SK-N-SH treated with all-trans-retinoic acid at 6 μM for 48 hours (cell line): ENCODE data around the gene CPNE7.
"Not testable (repeated sequence)": the region's sequence is repeated elsewhere in the genome, so short reads cannot be mapped to it uniquely, and the experiment has no call there.

Experiments
- ATAC-seq: fragments of 200-7000 bp; cut with Tn5 transposase; 3 replicates; pipeline ENCODE4 v1.9.1; 2020; ENCODE audit warnings: mild to moderate bottlenecking, moderate library complexity
- ARNTL ChIP-seq: fragments of 450-650 bp; formaldehyde crosslinking; IDR thresholded peaks from 2 replicates; pipeline ENCODE4 v1.5.0; 2020; ENCODE audit warnings: low read depth, mild to moderate bottlenecking, moderate library complexity, borderline replicate concordance
- CREB5 ChIP-seq: fragments of 250-450 bp; sonication (Bioruptor Pico); IDR thresholded peaks from 2 replicates; pipeline ENCODE4 v1.5.1; 2020; ENCODE audit warnings: low read depth, mild to moderate bottlenecking, moderate library complexity
- CSDC2 ChIP-seq: fragments of 250-450 bp; sonication (Bioruptor Pico); IDR thresholded peaks from 2 replicates; pipeline ENCODE4 v1.5.0; 2020; ENCODE audit warnings: mild to moderate bottlenecking, moderate library complexity
- ESRRG ChIP-seq: fragments of 250-450 bp; sonication (Bioruptor Pico); IDR thresholded peaks from 2 replicates; pipeline ENCODE4 v1.6.1; 2021; ENCODE audit warnings: mild to moderate bottlenecking
- ISL1 ChIP-seq: fragments of 250-450 bp; sonication (Bioruptor Pico); IDR thresholded peaks from 2 replicates; pipeline ENCODE4 v2.1.2; 2022; ENCODE audit warnings: mild to moderate bottlenecking, moderate library complexity
- OSR1 ChIP-seq: fragments of 250-450 bp; sonication (Bioruptor Pico); IDR thresholded peaks from 2 replicates; pipeline ENCODE4 v1.8.0; 2022; ENCODE audit warnings: moderate library complexity, mild to moderate bottlenecking, inconsistent platforms
- POU6F1 ChIP-seq: fragments of 250-450 bp; sonication (Bioruptor Pico); IDR thresholded peaks from 2 replicates; pipeline ENCODE4 v1.8.0; 2021; ENCODE audit warnings: low read depth, mild to moderate bottlenecking, moderate library complexity, borderline replicate concordance
- PPARA ChIP-seq: fragments of 250-450 bp; sonication (Bioruptor Pico); IDR thresholded peaks from 2 replicates; pipeline ENCODE4 v1.5.0; 2020; ENCODE audit warnings: mild to moderate bottlenecking, borderline replicate concordance
- SNAI2 ChIP-seq: fragments of 250-450 bp; sonication (Bioruptor Pico); IDR thresholded peaks from 2 replicates; pipeline ENCODE4 v1.5.0; 2020; ENCODE audit warnings: mild to moderate bottlenecking, moderate library complexity
- ZNF565 ChIP-seq: fragments of 450-650 bp; formaldehyde crosslinking; conservative IDR thresholded peaks from 2 replicates; pipeline ENCODE4 v1.5.0; 2020; ENCODE audit warnings: low read depth, mild to moderate bottlenecking, moderate library complexity
- ZNF70 ChIP-seq: fragments of 450-650 bp; formaldehyde crosslinking; IDR thresholded peaks from 2 replicates; pipeline ENCODE4 v1.5.0; 2020; ENCODE audit warnings: mild to moderate bottlenecking, moderate library complexity
- ZNF8 ChIP-seq: fragments of 450-650 bp; formaldehyde crosslinking; IDR thresholded peaks from 2 replicates; pipeline ENCODE4 v1.5.0; 2020; ENCODE audit warnings: mild to moderate bottlenecking, moderate library complexity
- TF ChIP-seq, protein P1 (sequence below): fragments of 250-450 bp; sonication (Bioruptor Pico); IDR thresholded peaks from 2 replicates; pipeline ENCODE4 v1.5.1; 2021; ENCODE audit warnings: mild to moderate bottlenecking, moderate library complexity
- TF ChIP-seq, protein P2 (sequence below): fragments of 250-450 bp; sonication (Bioruptor Pico); IDR thresholded peaks from 2 replicates; pipeline ENCODE4 v1.8.0; 2020; ENCODE audit warnings: mild to moderate bottlenecking, moderate library complexity, borderline replicate concordance
- TF ChIP-seq, protein P3 (sequence below): fragments of 250-450 bp; sonication (Bioruptor Pico); IDR thresholded peaks from 2 replicates; pipeline ENCODE4 v1.5.0; 2020; ENCODE audit warnings: mild to moderate bottlenecking, moderate library complexity

CPNE7 gene

DNA sequence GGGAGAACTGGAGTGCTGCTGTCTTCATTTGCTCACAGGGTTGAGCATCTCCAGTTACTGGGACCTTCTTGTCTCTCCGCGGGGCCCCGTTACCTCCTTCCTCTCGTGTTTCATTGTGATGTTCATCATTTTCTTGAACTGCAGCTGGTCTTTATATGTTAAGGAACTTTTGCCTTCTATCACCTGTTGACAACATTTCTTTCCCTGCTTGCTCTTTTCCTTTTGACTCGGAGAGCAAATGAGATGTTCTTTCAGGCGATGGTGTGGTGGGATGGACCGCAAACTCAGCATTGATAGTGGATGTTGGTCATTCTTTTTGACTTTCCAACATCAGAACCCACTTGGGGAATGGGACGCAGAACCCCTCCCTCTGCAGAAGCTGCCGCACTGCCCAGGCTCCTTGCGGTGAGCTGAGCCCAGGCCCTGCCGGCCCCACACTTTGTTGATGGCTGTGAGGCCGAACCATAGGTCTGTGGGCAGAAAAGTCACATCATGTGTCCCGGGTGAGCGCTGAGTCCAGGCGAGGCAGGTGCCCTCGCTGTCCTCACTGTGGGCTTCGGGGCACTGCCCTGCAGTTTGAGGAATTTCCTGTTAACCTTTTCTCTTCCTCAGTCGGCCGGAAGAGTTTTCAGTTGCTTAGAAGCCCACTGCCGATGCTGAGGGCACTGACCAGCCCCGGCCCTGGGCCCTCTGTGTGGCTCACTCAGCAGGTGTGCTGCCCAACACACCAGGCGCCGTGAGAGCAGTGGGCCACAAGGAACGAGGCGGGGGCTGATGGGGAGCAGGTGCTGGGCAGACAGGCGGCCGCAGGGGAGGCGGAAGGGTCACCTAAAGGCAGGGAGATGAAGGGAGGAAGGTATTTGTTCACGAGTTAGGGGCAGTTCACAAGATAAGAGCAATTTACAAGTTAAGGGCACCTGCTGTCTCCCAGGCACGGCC is 7.6 kb upstream of the CPNE7 start:
- TF ChIP-seq PPARA (CRISPR knock-in tag) (no peak), OSR1 (CRISPR knock-in tag) (no peak), ZNF70 (CRISPR knock-in tag) (no peak), ZNF8 (CRISPR knock-in tag) (no peak), CSDC2 (CRISPR knock-in tag) (no peak)
- TF ChIP-seq, protein P1, sequence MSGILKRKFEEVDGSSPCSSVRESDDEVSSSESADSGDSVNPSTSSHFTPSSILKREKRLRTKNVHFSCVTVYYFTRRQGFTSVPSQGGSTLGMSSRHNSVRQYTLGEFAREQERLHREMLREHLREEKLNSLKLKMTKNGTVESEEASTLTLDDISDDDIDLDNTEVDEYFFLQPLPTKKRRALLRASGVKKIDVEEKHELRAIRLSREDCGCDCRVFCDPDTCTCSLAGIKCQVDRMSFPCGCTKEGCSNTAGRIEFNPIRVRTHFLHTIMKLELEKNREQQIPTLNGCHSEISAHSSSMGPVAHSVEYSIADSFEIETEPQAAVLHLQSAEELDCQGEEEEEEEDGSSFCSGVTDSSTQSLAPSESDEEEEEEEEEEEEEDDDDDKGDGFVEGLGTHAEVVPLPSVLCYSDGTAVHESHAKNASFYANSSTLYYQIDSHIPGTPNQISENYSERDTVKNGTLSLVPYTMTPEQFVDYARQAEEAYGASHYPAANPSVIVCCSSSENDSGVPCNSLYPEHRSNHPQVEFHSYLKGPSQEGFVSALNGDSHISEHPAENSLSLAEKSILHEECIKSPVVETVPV (CRISPR knock-in tag): no peak
- TF ChIP-seq, protein P2, sequence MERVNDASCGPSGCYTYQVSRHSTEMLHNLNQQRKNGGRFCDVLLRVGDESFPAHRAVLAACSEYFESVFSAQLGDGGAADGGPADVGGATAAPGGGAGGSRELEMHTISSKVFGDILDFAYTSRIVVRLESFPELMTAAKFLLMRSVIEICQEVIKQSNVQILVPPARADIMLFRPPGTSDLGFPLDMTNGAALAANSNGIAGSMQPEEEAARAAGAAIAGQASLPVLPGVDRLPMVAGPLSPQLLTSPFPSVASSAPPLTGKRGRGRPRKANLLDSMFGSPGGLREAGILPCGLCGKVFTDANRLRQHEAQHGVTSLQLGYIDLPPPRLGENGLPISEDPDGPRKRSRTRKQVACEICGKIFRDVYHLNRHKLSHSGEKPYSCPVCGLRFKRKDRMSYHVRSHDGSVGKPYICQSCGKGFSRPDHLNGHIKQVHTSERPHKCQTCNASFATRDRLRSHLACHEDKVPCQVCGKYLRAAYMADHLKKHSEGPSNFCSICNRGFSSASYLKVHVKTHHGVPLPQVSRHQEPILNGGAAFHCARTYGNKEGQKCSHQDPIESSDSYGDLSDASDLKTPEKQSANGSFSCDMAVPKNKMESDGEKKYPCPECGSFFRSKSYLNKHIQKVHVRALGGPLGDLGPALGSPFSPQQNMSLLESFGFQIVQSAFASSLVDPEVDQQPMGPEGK: no peak
- no peak for ATAC-seq

DNA sequence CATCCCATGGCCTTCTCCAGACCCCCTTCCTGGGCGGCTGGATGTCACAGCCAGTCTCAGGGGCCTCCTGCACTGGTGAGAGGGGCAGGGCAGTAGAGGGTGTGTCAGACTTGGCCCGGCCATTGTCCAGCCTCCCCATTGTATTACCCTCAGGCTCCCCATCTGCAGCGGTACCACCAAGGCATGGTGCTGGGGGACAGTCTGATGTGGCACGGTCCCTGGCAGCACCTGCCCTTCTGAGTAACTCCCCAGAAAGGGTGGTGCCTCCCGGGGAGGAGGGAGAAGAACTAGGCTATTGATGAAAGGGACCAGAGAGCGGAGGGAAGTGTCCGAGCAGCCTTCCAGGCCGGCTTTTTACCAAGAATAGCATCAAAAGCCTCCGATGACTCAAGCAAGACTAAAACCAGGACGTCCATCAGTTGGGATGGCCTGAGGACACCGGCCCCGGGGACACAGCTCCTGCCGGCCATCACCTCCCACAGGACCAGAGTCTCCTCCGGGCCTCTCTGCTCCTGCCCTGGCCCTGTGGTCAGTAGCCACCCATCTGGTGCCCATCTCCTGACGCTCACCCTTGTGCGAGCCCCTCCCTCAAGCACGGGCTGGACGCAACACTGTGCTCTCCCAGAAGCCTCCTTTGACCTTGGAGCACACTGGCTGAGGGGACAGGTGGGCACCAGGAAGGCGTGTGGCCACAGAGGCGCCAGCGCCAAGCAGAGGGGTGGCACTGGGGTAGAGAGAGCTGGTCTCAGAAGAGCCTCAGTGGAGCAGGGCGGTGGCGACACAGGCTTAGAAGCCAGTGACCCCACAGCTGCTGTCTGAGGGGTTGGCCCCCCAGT is 5.8 kb upstream of the CPNE7 start:
- TF ChIP-seq, protein P3, sequence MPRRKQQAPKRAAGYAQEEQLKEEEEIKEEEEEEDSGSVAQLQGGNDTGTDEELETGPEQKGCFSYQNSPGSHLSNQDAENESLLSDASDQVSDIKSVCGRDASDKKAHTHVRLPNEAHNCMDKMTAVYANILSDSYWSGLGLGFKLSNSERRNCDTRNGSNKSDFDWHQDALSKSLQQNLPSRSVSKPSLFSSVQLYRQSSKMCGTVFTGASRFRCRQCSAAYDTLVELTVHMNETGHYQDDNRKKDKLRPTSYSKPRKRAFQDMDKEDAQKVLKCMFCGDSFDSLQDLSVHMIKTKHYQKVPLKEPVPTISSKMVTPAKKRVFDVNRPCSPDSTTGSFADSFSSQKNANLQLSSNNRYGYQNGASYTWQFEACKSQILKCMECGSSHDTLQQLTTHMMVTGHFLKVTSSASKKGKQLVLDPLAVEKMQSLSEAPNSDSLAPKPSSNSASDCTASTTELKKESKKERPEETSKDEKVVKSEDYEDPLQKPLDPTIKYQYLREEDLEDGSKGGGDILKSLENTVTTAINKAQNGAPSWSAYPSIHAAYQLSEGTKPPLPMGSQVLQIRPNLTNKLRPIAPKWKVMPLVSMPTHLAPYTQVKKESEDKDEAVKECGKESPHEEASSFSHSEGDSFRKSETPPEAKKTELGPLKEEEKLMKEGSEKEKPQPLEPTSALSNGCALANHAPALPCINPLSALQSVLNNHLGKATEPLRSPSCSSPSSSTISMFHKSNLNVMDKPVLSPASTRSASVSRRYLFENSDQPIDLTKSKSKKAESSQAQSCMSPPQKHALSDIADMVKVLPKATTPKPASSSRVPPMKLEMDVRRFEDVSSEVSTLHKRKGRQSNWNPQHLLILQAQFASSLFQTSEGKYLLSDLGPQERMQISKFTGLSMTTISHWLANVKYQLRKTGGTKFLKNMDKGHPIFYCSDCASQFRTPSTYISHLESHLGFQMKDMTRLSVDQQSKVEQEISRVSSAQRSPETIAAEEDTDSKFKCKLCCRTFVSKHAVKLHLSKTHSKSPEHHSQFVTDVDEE (CRISPR knock-in tag): no peak
- TF ChIP-seq ISL1 (no peak), POU6F1 (CRISPR knock-in tag) (no peak), ZNF565 (CRISPR knock-in tag) (no peak), CREB5 (CRISPR knock-in tag) (no peak)
- ATAC-seq: no peak

GRCh38 chr16:89570342-89570923 is 5.1 kb upstream of the CPNE7 start:
- ATAC-seq: no peak
- TF ChIP-seq ISL1 (no peak), ARNTL (no peak), PPARA (CRISPR knock-in tag) (no peak), ESRRG (CRISPR knock-in tag) (no peak), SNAI2 (CRISPR knock-in tag) (no peak), CREB5 (CRISPR knock-in tag) (no peak)

GRCh38 chr16:89570983-89571598 is 4.5 kb upstream of the CPNE7 start:
- ATAC-seq: not testable (repeated sequence)
